Retina (tissue), 1 donor: ENCODE results near the gene RCBTB1.
A peak's percentile ranks its signal among the peaks of the same experiment; 100 is the strongest.
"Not testable (repeated sequence)": the region's sequence is repeated elsewhere in the genome, so short reads cannot be mapped to it uniquely, and the experiment has no call there.

Experiments used
- DNase-seq: peaks from one replicate; pipeline ENCODE4 v3.0.0-alpha.2; 2016

The RCBTB1 gene

DNA sequence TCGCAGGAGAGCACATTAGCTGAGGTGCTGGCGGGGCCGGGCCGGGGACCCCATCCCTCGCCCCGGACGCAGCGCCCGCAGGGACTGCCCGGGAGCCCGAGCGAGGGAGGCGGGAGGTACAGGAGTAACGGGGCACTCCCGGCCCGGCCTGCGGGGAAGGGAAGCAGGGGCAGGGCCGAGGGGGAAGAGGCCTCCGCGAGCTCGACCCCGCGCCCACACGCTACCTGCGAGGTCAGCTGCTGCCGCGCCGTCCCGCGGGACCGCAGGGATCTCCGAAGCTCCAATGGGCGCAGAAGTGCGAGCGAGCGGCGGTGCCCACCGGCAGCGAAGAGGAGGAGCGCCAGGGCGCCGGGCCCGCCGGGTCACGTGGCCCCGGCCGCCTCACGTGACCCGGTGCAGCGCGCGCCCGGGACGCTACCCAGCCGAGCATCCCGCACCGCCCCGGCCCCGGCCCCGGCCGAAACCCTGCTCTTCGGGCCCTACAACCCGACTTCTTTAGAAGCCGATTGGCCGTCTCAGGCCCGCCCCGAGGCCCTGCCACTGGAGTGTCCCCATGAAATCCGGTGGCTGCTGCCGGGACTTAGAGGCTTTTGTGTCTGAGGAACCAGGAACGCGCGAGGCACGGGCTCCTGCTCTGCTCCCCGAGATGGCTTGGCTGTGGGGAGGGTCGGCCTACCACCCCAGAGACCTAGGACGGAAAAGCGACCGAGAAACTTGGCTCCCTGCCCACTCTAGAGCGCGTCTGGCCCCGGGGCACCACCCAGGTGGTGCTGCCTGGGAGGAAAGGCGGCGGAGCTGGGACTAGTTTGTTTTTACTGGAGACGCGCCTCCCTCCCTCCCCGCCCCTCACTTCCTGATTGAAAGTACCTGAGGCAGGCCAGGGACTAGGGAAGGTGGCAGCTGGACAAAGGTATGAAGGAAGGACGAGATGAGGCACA is at the start of gene RCBTB1:
Gene RCBTB1 (minus strand): TSS at position 339 of the 938 bp plus-strand sequence. CDS start 18,279 bp downstream, outside the sequence.
- peak; percentile 93 for DNase-seq

DNA sequence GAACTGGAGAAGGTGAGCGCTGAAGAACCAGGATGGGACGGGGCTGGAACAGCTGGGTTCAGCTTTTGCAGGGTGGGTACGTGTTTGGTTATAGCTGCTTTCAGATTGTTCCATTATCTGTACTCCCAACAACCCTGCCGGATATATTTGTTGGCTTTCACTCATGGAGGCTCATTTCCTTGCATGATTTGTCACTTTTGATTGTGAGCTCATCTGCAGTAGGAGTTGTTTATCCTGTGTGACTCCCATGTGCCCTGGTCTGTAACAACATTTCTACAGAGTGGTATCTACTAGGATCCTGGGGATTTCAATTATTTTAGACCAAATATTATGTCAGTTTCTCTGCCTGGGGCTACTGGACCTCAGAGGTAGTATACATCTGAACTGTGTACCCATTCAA is 48.4 kb upstream of the RCBTB1 start:
- DNase-seq: no peak

DNA sequence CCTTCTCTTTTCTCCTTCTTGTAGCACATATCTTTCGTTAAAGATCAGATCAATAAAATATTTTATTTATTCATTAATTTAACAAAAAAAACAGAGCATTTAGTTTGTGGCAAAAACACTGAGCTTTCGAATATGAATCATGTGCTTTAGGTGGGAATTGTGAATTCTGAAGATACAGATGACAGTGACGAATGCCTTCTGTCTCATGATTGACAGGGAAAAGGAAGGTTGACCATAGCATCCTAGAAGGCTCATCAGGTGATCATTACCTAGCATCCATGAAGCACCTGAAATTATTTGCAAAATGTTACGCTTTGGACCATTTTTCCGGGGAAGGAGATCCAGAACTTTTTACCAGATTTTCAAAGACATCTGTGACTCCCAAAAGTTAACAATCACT is 46.8 kb upstream of the RCBTB1 start:
- DNase-seq: no peak

DNA sequence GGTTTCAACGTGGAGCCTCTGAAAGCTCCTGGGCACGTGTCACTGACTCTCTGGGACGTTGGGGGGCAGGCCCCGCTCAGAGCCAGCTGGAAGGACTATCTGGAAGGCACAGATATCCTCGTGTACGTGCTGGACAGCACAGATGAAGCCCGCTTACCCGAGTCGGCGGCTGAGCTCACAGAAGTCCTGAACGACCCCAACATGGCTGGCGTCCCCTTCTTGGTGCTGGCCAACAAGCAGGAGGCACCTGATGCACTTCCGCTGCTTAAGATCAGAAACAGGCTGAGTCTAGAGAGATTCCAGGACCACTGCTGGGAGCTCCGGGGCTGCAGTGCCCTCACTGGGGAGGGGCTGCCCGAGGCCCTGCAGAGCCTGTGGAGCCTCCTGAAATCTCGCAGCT is 45.2 kb upstream of the RCBTB1 start:
- no peak for DNase-seq

DNA sequence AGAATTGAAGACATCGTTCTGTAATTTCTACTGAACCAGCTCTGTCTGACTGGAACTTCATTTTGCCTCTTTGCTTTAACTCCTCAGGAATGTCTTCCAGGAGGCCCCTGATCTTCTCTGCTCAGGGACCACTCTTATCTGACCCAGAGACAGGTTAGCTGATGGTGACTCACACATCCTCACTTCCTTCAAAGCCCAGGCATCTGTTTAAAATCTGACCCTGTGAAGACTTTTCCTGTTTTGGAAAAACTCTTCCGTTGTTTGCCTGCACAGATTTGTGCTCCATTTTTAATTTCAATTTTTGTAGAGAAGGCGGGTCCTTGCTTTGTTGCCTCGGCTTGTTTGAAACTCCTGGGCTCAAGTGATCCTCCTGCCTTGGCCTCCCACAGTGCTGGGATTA is 44.6 kb upstream of the RCBTB1 start:
- DNase-seq: no peak

DNA sequence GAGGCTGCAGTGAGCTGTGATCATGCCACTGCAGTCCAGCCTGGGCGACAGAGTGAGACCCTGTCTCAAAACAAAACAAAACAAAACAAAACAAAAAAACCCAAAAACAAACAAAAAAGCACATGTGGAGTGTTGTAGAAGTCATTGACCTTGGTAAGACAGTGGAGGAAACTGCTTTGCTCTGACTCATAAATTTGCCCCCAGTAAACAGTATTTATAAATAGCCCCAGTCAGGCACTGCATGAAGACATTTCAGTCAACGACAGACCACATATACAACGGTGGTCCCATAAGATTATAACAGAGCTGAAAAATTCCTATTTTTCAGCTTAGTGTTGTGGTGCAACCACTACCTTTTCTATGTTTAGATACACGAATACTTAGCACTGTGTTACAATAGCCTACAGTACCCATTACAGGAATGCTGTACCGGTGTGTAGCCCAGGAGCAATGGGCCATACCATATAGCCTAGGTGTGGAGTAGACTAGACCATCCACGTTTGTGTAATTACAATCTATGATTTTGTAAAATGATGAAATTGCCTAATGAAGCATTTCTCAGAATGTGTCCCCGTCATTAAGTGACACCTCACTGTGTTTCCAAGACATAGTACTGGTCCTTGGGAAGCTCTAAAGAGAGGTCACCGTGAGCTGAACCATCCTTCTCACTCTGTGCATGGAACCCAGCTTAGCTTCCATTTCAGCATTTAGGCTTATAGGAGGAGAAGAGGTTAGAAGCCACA is 44.0 kb upstream of the RCBTB1 start:
- DNase-seq: no peak

DNA sequence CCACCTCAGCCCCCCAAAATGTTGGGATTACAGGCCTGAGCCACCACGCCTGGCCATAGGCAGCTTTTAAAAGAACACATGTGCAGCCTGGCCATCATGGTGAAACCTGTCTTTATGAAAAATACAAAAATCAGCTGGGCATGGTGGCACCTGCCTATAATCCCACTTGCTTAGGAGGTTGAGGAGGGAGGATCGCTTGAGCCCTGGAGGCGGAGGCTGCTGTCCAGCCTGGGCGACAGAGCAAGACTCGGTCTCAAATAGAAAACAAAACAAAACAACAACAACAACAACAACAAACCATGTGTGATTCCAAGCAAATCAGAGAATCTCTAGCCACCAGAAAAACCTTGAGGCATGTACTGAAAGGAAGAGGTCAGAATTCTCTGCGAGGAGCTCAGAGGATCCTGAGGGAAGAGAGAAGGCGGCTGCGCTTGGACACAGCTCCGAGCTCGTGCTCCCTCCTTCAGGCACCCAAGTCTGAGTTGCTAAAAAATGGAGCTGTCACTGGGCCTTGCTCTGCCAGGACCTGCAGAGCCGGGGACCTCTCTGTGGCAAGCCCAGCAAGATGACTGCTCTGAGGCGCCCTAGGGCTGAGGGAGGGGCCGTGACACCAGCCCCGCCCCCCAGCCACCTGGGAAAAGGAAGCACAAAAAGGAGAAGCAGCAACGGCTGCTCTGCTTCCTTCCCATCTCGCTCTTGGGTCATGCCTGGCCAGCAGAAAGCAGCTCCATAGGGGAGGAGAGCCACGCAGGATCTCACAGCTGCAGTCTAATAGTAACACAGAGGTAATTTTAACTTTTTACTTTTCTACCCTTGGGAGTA is 42.7 kb upstream of the RCBTB1 start, which contains the start of gene ARL11:
Gene ARL11 (plus strand): TSS at position 677 of the 822 bp plus-strand sequence. CDS start 1,941 bp downstream, outside the sequence.
- peak; percentile 16 for DNase-seq

DNA sequence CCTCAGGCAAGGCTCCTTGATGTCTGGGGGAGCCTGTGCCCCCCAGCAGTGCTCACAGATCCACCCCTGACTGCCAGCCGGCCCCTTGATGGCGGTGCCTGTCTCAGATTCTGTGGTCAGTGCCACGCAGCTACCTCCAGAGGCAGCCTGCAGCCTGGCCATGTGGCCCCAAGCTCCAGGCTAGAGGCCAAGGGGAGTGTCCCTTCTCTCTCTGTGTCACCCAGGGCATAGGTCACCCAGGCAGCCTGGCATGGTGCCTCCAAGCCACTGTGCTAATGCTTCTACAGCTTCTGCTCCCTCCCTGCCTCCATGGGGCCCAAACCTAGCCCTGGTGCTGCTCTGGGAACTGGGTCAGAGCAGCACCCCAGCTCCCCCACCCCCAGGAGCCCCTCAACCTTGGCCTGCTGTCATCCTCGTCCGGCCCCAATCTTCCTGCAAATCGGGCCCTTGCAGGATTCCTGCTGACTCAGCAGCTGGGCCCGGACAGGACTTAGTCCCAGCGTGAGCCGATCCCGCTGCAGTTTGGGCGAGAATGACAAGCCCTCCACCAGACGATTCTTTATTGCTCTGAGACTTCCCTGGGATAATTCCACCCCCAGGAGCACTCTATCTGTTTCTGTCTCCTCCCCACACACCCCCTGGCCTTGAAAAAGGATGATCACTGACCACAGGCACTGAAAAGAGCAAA is 40.2 kb upstream of the RCBTB1 start:
- DNase-seq: no peak

DNA sequence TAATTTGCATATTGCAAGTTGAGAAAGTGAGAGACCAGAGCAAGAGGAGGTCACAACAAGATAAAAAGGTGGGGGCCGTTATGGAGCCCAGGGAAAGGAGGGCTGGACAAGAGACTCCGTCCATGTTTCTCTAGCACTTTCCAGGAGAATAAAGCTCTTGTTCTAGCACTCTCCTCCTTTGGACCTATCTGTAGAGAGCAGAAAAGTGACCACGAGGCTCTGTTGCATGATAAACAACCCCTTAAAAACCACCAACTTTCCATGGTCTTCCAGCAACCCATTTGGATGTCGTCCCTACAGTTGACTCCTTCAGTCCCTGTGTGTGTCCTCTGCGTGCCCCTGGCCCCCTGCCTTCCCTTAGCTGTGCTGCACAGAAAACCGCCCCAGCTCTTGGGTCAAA is 38.9 kb upstream of the RCBTB1 start:
- no peak for DNase-seq

DNA sequence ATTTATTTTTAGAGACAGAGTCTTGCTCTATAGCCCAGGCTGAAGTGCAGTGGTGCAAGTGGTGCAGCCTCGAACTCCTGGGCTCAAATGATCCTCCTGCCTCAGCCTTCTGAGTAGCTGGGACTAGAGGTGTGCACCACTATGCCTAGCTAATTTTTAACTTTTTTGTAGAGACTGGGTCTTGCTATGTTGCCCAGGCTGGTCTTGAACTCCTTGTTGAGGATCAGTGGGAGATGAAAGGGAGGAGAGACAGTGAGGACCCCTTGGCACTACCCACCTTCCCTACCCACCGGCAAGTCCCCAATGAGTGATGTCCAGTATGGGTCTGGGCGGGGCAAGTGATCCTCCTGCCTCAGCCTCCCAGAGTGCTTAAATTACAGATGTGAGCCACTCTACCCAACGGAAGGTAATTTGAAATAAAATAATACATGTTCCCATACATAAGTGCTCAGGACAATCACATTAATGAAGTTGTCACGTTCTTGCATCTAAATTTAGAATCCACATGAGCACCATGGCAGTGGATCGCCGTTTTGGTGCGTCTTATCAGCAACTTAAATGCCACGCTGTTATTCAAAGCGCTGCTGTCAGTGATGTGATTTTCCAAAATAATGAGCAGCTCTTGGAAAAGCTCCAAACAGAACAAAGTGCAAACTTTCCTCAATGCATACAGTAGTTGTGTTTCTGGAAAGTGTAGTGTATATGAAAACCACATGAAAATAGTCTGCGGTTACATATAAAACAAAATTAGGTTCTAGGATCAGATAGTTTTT is 37.0 kb upstream of the RCBTB1 start:
- no peak for DNase-seq

DNA sequence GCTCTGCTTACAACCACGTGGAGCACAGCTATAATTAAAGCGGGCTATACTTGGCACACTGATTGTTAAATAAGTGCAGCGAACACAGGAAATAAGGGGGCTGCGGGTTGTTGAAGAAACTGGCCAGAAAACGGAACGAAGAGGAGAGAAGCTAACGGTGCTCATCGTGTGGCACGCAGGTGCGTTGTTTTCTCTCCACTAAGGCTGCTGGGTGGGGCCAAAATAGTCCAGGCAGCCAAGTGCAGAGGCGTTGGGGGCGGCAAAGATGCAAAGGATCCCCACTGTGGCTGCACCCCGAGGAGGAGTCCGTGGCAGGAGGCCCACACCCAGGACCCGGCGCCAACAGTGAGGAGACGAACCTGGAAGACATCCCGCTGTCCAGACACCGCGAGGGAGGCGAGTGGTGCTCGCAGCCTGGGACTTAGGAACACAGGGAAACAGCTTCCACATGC is 34.8 kb upstream of the RCBTB1 start:
- no peak for DNase-seq

DNA sequence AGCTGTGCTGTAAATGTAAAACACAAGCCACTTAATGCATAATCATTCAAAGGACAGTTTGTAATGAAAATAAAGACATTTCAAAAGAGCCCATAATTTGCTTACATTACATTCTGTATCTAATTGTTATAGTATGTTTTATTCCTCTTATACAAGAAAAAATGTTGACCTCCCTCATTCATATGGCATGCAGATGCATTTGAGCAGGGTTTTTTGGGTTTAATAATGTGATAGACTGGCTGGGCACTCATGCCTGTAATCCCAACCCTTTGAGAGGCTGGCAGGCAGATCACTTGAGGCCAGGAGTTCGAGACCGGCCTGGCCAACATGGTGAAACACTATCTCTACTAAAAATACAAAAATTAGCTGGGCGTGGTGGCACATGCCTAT is 31.3 kb upstream of the RCBTB1 start:
- no peak for DNase-seq

DNA sequence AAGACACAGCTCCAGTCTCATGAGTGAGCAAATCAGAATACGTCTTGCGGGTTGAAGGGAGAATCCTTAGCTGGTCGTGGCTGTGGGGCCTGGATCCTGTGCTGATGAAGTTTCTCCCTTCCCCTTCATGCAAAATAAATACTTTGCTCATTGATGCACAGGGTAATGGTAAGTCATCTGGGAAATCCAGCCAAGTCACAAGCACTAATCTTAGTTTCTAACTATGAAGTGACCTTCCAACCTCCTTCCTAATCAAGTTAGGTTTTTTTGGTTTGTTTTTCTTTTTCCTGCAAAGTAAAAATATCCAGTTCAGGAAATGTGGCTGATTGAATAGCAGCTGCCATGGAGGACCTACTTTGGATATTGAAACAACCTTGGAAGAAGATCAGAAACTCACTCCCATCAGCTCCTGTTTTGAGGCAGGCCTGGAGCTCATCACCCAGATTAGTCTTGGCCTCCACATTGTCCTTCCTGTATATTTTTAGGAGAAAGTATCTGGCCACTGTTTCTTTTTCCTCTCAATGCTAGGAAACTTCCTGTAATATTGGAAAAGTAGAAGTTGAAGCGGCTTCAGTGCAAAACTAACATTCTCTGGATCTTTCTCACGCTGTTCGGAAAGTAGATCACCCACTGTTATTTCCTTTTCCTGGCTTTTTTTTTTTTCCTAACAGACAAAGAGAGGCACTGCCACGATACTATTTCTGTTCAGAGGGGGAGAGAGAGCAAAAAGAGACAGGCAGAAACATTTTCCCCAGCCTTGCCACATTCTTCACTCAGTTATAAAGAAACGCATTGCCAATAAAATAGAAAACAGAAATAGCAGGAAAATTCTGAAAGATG is 30.7 kb upstream of the RCBTB1 start:
- DNase-seq: no peak

DNA sequence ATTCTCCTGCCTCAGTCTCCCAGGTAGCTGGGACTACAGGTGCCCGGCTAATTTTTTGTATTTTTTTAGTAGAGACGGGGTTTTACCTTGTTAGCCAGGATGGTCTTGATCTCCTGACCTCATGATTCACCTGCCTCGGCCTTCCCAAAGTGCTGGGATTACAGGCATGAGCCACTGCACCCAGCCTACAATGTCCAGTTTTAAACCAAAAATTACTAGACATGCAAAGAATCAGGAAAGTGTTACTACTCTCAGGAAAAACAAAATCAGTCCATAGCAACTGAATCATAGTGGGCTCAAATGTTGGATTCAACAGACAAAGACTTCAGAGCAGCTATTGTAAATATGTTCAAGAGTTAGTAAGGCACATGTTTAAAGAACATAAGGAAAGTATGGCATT is 26.7 kb upstream of the RCBTB1 start:
- DNase-seq: not testable (repeated sequence)

DNA sequence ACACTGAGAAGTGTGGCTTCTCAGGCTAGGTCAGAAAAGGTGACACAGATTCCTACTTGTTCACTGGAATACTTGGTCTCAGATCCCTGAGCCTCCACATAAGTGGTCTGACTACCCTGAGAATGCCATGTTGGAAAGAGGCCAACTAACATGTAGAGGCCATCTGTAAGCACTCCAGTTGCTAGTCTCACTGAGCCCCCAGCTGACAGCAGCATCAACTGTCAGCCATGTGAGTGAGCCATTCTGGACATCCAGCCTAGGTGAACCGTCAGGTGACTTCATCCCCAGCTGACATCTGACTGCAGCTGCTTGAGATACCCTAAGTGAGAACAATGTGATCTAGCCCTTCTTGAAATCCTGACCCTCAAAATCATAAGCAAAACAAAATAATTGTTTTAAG is 24.8 kb upstream of the RCBTB1 start:
- DNase-seq: no peak

DNA sequence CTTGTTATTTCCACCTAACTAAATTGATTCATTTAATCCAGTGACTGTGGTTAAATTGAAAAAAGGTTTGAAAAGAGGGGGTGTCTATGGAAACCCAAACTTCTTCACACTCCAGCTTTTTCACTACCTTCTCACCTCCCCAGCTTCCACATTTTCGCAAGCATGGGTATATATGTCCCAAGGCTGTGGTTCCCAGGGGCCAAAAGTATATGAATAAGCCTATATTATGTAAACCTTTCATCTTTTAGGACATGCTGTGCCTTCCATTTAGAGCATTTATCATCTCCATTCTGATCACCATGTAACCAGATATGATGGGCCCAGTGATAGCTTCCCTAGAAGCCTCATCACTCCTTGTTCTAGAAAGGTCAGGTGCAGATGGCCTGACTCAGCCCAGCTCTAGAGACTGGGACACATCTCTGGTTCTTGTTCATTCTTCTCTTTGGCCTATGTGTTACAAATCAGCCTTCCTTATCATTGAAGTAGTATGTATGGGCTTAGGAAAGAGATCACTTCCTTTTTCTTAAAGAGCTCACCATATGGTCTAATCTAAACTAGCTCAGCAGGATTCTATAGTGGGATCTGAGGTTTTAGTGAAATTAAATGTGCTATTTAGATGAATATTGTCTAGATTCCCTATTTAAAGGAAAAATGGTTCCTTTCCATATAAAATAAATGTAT is 23.4 kb upstream of the RCBTB1 start:
- no peak for DNase-seq

DNA sequence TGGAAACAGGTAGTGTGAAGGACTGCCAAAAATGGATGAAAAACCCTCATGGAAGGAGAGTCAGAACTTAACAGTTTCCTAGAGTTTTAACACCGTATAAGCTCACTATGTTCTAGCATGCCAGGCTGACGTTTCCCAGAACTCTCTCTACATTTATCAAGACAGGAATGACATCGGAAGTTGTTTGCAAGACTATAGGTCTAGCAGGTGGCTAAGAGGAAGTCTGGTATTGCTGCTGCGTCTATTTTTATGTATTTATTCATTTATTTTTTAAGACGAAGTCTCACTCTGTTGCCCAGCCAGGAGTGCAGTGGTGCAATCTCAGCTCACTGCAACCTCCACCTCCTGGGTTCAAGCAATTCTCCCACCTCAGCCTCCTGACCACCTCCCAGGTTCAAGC is 22.4 kb upstream of the RCBTB1 start:
- DNase-seq: no peak

DNA sequence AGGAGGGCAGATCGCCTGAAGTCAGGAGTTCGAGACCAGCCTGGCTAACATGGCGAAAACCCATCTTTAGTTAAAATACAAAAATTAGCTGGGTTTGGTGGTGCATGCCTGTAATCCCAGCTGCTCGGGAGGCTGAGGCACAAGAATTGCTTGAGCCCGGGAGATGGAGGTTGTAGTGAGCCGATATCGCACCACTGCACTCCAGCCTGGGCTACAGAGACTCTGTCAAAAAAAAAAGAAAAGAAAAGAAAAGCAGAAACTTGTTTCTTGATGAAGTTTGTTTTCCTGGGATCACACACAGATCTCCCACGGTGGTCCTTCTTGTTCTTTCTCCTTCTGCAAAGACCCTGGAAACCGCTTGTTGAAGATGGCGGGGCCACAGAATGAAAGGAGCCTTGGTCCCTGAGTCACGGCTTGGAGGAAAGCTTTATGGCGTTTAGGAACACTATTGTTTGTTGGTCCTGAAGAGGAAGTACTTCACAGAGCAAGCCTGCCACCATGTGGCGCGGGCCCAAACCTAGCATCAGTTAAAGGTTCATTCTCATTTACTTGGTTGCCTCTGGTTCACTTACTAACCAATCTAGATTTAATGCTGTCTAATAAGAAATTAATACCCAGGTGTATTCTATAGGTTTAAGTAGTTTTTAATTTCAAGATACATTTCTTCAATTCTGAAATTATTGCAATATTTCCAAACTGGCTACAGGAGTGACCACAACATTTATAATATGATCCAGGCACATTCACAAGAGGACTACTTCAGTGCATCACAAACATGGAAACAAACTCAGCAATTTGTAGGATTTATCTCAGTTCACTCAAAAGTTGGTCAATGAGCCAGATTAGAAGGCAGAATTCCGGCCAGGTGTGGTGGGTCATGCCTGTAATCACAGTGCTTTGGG is 21.6 kb upstream of the RCBTB1 start:
- DNase-seq: peak; percentile 78

DNA sequence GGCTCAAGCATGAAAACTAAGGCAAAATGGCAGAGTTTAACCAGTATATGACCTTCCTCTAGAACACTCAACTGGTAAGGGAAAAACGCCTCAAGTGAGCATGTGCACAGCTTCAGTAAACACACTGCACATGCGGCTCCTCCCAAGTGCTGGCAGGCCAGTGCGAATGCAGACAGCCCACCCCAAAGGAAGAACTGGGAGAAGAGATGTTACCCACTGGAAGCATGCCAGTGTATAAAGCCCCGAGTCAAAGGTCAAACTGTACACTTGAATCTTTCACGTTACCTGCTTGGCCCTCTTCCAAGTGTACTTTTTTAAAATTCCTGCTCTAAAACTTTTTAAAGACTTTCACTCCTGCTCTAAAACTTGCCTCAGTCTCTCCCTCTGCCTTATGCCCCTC is 19.2 kb upstream of the RCBTB1 start:
- no peak for DNase-seq
